HG03354 (cell line): ENCODE data around the gene CLCN6.

Experiments used
- ATAC-seq: cut with Tn5 transposase; IDR thresholded peaks from one replicate; pipeline ENCODE4 v1.9.1; 2021; ENCODE audit warnings: mild to moderate bottlenecking; ENCODE audit not compliant: unreplicated experiment, poor library complexity, severe bottlenecking

The CLCN6 gene, protein sequence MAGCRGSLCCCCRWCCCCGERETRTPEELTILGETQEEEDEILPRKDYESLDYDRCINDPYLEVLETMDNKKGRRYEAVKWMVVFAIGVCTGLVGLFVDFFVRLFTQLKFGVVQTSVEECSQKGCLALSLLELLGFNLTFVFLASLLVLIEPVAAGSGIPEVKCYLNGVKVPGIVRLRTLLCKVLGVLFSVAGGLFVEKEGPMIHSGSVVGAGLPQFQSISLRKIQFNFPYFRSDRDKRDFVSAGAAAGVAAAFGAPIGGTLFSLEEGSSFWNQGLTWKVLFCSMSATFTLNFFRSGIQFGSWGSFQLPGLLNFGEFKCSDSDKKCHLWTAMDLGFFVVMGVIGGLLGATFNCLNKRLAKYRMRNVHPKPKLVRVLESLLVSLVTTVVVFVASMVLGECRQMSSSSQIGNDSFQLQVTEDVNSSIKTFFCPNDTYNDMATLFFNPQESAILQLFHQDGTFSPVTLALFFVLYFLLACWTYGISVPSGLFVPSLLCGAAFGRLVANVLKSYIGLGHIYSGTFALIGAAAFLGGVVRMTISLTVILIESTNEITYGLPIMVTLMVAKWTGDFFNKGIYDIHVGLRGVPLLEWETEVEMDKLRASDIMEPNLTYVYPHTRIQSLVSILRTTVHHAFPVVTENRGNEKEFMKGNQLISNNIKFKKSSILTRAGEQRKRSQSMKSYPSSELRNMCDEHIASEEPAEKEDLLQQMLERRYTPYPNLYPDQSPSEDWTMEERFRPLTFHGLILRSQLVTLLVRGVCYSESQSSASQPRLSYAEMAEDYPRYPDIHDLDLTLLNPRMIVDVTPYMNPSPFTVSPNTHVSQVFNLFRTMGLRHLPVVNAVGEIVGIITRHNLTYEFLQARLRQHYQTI

DNA sequence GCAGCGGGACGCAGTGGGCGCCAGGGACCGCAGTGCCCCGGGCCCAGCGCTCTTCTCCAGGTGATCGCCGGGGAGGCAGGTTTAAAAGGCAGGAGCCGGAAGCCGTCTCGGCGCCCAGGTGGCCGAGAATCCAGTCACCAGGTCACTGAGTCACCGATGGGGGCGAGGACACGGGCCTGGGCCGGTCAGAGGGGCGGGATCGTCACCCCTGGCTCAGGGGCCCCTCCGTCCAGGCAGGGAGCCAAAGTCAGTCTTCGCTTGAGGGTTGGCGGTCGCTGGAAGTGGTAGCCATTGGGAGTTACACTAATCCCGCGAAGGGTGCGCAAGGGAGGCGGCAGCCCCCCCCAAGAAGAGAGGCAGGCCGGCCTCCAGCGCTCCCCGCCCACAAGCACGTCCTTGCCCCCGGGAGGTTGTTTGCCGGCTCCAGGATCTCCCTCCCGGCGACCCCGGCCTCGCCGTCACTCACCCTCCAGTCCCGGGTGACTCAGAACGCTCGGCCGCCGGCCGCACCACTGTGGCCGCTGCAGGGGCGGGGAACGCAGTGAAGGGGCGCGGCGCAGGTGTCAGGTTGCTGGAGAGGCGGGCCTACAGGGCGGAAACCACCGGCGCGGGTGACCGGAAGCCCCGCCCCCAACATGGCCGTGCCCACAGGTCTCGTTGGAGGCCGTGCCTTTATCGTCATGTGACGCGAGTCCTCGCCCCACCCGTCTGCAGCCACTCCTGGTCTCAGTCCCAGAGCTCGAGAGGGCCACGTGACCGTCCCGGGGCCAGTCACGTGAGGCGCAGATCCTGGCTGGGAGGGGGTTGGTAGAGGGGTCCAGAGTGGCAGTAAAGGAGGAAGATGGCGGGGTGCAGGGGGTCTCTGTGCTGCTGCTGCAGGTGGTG lies at the start of gene CLCN6, which contains the start of gene MTHFR:
Gene CLCN6 (plus strand): TSS at position 770 of the 885 bp plus-strand sequence. CDS start 72 bp downstream, at position 842.
Gene MTHFR (minus strand): TSS at position 543 of the 885 bp plus-strand sequence. CDS start 2,848 bp downstream, outside the sequence.
- peak; percentile 87 for ATAC-seq

DNA sequence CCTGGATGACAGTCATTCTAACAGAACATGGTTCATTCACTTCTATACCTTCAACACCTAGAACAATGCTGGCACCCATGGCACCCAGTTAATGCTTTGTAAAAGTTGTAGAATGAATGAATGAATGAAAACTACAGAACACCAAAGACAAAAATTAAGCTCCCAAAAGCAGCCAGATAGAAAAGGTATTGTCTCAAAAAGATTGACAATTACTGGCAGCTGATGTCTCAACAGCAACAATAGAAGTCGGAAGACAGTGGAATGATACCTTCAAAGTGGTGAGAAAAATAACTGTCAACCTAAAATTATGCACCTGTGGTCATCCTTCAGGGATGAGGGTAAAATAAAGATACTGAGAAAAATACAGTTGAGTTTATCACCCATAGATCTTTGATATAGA lies 48.9 kb upstream of the CLCN6 start:
- ATAC-seq = no peak

DNA sequence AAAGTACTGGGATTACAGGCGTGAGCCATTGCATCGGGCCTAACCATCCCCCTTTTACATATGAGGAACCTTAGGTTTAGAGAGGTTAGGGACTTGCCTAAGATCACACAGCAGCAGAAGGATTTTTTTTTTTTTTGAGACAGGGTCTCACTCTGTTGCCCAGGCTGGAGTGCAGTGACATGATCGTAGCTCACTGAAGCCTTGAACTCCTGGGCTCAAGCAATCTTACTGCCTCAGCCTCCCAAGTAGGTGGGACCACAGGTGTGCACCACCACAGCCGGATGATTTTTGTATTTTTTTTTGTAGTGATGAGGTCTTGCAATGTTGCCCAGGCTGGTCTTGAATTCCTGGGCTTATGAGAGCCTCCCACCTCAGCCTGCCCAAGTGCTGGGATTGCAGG lies 46.2 kb upstream of the CLCN6 start:
- no peak for ATAC-seq

DNA sequence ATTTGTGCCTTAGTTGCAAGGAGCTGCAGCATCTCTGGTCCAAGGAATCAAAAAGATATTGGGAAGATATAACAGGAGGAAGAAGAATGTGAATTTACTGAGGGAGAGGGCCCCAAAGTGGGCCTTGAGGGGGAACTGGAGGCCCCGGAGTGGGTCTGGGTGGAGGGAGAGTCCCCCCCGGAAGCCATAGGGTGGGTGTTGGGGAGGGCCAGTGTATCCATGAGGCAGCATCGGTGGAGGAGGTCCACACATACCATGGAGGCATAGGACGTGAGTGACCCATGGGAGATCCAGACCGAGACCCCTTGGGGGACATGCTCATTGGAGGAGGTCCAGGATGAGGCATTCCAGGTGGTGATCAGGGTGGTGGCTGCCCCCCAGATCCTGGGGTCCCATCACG lies 44.7 kb upstream of the CLCN6 start:
- no peak for ATAC-seq

DNA sequence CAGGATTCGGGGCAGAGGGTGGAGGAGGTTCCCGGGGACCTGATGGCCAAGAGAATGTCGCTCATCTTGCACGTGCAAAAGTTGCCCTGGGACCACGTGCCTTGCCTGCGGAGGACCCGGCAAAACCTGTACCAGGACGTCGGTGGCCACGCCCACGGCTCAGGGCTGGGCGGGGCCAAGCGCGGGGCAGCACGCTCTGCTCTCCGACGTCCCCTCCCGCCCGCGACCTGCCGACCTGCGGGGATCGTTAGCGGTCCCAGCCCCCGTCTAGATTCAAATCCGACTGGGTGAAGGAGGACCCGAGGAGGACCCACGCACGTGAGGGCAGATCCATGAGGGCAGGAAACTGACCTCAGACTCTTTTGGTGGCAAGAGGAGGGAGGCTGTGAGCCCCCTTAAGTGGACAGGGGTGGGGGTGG lies 44.0 kb upstream of the CLCN6 start, which contains the start of gene C1orf167:
Gene C1orf167 (plus strand): TSS at position 206 of the 419 bp plus-strand sequence. CDS start 2,208 bp downstream, outside the sequence.
- ATAC-seq = no peak

DNA sequence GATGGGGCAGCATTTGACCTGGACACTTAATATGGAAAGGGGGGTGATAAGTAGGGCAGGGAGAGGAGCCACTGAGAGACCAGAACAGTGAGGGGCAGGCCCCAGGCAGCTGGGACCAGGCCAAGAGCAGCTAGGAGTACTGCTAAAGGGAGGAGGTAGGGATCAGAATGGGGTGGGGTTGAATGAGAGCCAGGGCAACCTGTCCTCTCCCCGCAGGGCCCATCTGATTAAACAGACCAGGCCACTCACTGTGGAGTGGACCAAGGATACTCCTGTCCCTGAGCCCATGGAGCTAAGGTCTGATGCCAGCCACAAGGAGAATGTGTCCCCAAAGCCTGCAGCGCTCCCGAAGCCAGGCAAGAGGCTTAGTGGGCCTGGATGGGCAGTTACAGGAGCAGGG lies 41.9 kb upstream of the CLCN6 start:
- ATAC-seq = no peak

DNA sequence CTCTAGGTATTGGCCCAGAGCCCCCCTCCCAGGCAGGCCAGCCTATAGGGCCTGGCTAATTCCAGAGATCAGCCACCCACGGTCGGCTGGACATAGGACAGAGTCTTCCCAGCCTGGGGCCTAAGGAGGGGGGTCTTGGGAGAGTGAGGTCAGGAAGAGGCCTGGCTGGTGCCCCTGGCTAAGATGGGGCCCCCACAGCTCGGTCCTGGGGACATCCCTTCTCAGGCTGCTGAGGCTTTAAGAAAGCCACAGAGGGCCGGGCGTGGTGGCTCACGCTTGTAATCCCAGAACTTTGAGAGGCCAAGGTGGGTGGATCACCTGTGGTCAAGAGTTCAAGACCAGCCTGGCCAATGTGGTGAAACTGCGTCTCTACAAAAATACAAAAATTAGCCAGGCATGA lies 41.5 kb upstream of the CLCN6 start:
- ATAC-seq = no peak

DNA sequence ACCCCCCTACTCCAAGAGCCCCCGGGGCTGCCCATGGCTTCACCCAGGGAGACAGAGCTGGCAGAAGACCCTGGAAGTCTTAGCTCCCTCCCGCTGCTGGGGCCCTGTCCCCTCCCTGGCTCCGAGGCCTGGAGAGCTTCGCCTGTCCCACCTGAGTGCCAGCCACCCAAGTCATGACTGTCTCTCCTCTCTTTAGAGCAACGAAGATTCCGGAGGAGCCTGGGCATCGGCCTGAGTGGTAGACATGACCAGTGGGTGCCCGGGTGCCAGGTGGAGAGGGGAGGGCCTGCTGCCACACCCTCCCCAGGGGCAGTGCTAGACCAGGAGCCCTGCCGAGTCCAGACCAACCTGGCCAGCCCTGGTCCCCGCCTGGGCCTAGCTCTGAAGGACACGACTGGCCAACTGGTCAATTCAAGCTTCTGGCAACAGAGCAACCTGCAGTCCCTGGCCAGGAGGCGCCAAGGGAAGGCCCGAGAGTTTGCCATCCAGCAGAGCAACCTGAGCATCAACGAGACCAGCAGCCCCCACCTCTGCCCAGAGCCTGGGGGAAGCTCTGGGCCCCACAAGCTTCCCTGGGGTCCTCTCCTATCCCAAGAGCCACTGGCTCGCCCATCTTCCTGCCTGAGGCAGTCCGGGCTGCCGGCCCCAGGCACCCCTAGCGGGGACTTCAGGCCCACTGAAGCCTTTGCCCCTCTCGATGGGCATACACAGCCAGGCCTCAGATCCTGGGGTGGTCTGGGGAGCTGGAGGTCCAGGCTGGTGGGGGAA lies 40.1 kb upstream of the CLCN6 start:
- ATAC-seq = no peak

DNA sequence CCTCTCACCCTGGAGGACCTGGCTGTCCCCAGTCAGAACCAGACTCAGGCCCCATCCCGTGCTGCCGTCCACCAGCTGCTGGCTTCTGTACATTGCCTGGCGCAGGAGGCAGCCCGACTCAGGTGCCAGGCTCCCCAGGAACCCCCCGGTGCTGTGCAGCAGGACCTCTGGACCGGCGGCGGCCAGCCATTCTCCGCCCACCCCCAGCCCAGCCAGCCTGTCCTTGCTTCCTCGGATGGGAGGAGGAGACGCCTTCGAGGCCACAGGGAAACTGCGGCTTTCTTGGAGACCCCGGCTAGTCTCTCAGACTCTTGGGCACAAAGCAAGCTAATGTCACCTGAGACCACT lies 39.6 kb upstream of the CLCN6 start:
- ATAC-seq = no peak

DNA sequence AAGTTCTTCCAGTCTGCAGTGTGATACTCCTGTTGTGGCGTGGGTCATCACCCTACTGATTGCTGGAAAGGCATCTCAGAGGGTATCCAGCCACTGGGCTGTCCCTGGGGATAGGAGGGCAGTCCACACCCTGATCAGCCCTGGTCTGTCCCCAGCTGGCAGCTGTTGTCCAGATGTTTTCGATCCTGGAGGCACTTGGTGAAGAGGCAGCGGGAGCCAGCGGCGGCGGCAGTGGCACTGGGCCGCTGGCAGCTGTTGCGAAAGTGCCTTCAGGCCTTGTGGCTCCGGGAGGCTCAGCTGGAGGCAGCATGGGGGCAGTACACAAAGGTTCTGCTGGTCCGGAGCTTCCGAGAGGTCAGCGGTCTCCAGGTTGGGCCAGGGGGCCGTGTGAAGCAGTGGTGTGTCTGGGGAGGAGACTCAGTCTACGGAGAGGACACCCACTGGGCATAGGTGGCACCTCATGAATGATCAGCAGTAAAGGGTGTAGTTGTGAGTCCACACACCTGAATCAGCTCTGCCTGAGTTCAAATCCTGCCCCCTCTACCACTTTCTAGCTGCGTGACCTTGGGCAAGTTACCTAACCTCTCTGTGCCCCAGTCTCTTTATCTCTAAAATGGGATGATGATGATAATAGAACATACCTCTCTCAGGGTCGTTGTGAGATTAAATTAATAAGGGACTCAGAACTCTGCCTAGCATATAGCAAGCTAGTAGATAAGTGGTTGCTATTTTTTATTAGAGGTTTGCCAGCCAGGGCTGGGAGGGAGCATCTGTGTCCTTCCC lies 37.9 kb upstream of the CLCN6 start:
- no peak for ATAC-seq

DNA sequence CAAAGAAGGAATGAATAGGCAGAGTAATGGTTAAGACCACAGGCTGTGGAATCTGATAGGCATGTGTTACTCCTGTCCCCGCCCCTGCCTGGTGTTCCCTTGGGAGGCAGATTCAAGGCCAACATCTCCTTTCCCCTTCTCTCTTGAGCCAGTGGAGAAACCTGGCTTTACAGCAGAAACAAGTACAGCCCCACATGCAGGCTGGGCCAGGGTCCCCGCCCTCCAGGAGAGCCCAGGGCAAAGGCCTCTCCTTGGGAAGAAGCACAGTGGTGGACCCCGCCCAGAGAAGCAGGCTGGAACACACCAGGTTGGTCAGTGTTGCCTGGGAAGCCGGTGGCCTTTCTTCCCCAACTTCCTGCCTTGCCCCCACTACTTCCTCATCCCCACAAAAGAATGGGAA lies 37.2 kb upstream of the CLCN6 start:
- ATAC-seq = no peak

DNA sequence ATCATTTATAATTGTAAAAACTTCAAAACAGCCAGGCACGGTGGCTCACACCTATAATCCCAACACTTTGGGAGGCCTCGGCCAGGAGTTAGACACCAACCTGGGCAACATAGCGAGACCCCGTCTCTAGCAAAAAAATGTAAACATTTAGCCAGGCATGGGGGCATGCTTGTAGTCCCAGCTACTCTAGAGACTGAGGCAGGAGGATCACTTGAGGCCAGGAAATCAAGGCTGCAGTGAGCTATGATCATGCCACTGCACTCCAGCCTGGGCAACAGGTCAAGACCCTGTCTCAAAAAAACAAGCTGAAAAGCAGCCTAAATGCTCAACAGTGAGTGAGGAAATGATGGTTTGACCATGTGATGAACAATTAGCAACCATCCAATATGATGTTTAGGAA lies 36.7 kb upstream of the CLCN6 start:
- ATAC-seq = no peak

DNA sequence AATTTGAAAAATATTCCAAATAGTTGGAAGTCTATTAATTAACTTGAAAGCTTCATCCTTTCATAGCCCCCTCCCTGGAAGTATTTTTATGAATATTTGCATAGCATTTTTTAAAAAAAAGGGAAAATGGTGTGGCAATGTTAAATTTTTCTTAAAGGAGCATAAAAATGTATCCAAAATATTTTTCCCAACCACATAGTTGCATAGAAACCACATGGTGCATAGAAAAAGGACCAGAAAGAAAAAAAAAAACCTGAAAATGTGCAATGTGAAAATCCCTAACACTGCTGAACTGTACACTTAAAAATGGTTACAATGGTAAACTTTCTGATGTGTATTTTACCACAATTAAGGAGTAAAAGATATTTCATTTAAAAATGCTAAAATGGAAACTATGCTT lies 36.0 kb upstream of the CLCN6 start:
- ATAC-seq = no peak

DNA sequence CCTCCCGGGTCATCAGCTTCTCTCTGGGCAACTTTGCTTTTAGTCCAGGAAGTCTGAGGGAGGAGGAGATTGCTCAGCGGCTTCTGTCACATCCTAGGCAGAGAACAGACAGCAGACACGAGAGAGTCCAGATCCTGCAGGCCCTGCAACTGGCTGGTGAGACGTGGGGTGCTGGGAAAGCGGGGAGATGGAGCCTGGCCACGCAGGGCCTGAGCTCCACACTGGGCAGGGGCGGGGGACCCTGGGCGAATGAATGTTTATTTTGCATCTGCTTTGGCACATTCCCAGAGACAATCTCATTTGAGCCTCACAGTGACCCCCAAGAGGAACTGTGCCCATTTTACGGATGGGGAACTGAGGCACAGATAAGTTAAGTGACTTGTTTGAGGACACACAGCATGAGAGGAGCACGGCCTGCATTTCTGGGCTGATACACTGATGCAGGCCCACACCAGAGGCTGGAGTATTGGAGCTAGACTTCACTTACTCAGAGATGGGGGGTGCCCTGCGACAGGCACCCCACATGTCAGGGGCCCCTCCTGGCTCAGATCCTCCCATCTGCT lies 34.4 kb upstream of the CLCN6 start:
- no peak for ATAC-seq

DNA sequence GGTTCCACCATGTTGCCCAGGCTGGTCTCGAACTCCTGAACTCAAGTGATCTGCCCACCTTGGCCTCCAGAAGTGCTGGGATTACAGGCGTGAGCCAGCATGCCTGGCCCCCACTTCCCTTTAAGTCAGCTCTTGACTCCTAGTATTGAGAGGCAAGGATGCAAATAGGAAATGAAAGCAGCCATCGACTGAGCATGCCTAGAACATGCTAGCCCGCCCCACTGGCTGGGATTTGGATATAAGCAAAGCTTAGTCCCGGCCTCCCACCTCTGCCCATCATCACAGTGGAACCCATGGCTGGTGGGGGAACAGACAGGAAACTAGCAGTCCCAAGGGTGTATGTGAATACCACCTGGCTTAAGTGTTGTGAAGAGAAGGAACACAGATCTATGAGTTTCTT lies 33.5 kb upstream of the CLCN6 start:
- ATAC-seq = no peak

DNA sequence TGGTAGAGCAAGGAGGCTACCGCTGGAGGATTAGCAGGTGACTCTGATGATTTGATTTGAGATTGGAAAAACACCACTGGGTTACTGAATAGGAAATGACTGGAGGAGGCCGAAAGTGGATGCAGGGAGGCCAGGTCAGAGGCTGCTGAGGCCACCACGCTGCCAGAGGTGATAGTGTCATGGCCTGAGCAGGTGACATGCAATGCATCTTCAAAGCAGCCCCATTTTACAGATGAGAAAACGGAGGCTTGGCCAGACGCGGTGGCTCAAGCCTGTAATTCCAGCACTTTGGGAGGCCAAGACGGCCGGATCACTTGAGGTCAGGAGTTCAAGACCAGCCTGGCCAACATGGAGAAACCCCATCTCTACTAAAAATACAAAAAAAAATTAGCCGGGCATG lies 31.2 kb upstream of the CLCN6 start:
- ATAC-seq = no peak

DNA sequence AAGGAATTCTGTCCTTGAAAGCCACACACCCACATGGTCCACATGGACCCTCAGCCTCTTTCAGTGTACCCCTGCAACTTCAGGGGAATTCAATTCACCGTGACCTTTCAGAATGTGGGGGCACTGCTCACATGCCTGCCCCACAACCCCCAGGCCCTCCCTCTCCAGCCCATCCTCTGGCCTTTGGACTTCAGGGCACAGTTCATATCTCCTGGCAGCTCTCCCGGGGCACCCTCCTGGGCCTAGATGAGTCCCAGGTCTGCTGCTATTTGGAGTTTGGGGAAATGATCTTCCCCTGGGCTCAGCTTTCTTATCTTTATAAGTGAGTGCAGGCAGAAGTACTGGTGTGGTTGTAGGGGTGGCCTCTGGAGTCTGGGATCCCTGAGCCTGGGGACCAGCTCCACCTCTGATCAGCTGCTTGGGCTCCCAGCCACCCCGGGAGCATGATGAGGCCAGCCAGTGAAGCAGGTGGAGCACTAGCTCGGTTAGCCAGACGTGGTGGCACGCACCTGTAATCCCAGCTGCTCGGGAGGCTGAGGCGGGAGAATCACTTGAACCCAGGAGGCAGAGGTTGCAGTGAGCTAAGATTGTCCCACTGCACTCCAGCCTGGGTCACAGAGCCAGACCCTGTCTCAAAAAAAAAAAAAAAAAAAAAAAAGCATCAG lies 28.2 kb upstream of the CLCN6 start:
- ATAC-seq = no peak

DNA sequence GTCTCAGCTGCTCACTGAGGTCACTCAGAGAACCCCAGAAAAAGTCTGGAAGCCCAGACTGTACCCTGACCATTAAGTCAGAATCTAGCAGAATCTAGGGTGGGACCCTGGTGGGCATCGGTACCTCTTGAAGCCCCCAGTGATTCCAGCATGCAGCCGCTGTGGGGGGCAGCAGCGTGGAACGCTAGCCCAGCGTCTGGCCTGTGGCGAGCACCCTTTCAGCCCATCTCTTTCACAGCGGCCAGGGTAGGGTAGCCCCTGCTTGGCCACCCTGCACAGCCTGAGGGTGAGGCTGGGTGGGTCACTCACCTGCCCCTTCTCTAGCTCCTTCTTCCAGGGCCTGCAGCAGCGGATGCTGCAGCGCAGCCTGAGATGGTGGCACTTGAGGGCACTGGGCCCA lies 27.7 kb upstream of the CLCN6 start:
- no peak for ATAC-seq
